HCT116 (cell line): ENCODE data around the gene GBX1. TPM values are rescaled to one million over a fixed set of nuclear protein-coding genes. Genes with fewer than 3 reads are reported as not detected.
A peak's percentile ranks its signal among the peaks of the same experiment; 100 is the strongest.

Experiments
- ATAC-seq: fragments of 200-7000 bp; cut with Tn5 transposase; 2 replicates; pipeline ENCODE4 v1.9.1; 2020; ENCODE audit warnings: mild to moderate bottlenecking, moderate library complexity
- BruUV-seq: library from RNA; stranded (reverse); fragments of 400-500 nt; replicated peaks from 2 replicates; lab custom pipeline; 2021; lab: Mats Ljungman, UMichigan
- CTCF ChIA-PET: fragments of 300-600 bp; sonication (Branson Sonifier 250); formaldehyde crosslinking; loops from one replicate; lab custom pipeline; 2021; ENCODE audit warnings: antibody characterized with exemption; lab: Charles Lee
- POLR2A ChIA-PET: fragments of 300-600, 350-600 bp; sonication (Branson Sonifier 250); formaldehyde crosslinking; loops from one replicate; lab custom pipeline; 2021; ENCODE audit warnings: antibody characterized with exemption; lab: Charles Lee
- RAD21 ChIA-PET, 2 experiments: fragments of 300-600 bp; sonication (Branson Sonifier 250); formaldehyde crosslinking; loops; one replicate each; lab custom pipeline; 2023; ENCODE audit warnings: low total read pairs in 2 of 2; ENCODE audit not compliant: uncharacterized antibody in 2 of 2, unreplicated experiment in 2 of 2, low non-redundant PET in 1 of 2; lab: Charles Lee
- DNase-seq: peaks from one replicate; pipeline ENCODE4 v3.0.0-alpha.2; 2010; ENCODE audit warnings: low read depth, low spot score
- H2AFZ ChIP-seq: fragments of 200-600 bp; shearing (Covaris generic), sonication (generic); 2 replicates; pipeline ENCODE4 v1.6.1; 2017; ENCODE audit warnings: low read depth, mixed run types, mixed read lengths, antibody characterized with exemption, low read length; ENCODE audit not compliant: poor library complexity, severe bottlenecking
- H3K27ac ChIP-seq: 2 replicates; pipeline ENCODE4 v1.5.1; 2012; ENCODE audit warnings: low read depth, low read length
- H3K27me3 ChIP-seq: fragments of 200-600 bp; sonication (generic); 2 replicates; pipeline ENCODE4 v1.6.1; 2016; ENCODE audit warnings: mixed run types, low read length, mixed read lengths; ENCODE audit not compliant: insufficient read depth
- H3K36me3 ChIP-seq, 2 experiments: fragments of 200-500 bp in 1 of 2; fragments of 200-600 bp in 1 of 2; sonication (Bioruptor generic) in 1 of 2; sonication (generic) in 1 of 2; 2 replicates each; pipeline versions ENCODE4 v1.5.1 to v1.6.1; 2014 to 2016; ENCODE audit warnings: low read length in 2 of 2, inconsistent platforms in 1 of 2, mixed read lengths in 1 of 2, mixed run types in 1 of 2; ENCODE audit not compliant: insufficient read depth in 2 of 2, control insufficient read depth in 1 of 2
- H3K4me1 ChIP-seq, 2 experiments: fragments of 200-600 bp in 1 of 2; sonication (generic) in 1 of 2; 2 replicates each; pipeline versions ENCODE4 v1.5.1 to v1.6.1; 2012 to 2017; ENCODE audit warnings: low read length in 2 of 2, inconsistent platforms in 1 of 2, mild to moderate bottlenecking in 1 of 2, mixed read lengths in 1 of 2, mixed run types in 1 of 2, moderate library complexity in 1 of 2; ENCODE audit not compliant: insufficient read depth in 2 of 2, control insufficient read depth in 1 of 2
- H3K4me2 ChIP-seq: fragments of 200-600 bp; sonication (generic); 2 replicates; pipeline ENCODE4 v1.6.1; 2017; ENCODE audit warnings: mixed run types, low read length, mixed read lengths
- H3K4me3 ChIP-seq, 2 experiments: fragments of 200-600 bp in 1 of 2; sonication (generic) in 1 of 2; replicated peaks in 1 of 2; 2 replicates each; pipeline ENCODE4 v1.5.1; 2011 to 2016; ENCODE audit warnings: low read length in 2 of 2, control low read depth in 1 of 2, low read depth in 1 of 2, mild to moderate bottlenecking in 1 of 2, mixed read lengths in 1 of 2, mixed run types in 1 of 2
- H3K79me2 ChIP-seq: fragments of 200-600 bp; sonication (generic); 2 replicates; pipeline ENCODE4 v1.6.1; 2017; ENCODE audit warnings: mild to moderate bottlenecking, mixed run types, low read length, moderate library complexity, mixed read lengths; ENCODE audit not compliant: insufficient read depth
- H3K9ac ChIP-seq: fragments of 200-600 bp; sonication (generic); 2 replicates; pipeline ENCODE4 v1.6.1; 2016; ENCODE audit warnings: low read length, mixed read lengths
- H3K9me2 ChIP-seq: fragments of 200-600 bp; sonication (generic), shearing (Covaris generic); 2 replicates; pipeline ENCODE4 v1.6.1; 2017; ENCODE audit warnings: mixed run types, mild to moderate bottlenecking, moderate library complexity; ENCODE audit not compliant: insufficient read depth
- H3K9me3 ChIP-seq, 2 experiments: fragments of 200-500 bp in 1 of 2; fragments of 200-600 bp in 1 of 2; sonication (Bioruptor generic) in 1 of 2; sonication (generic) in 1 of 2; 2 replicates each; pipeline ENCODE4 v1.6.1; 2014 to 2017; ENCODE audit warnings: low read length in 2 of 2, mixed read lengths in 2 of 2, inconsistent platforms in 1 of 2, low read depth in 1 of 2, mild to moderate bottlenecking in 1 of 2, mixed run types in 1 of 2, moderate library complexity in 1 of 2; ENCODE audit not compliant: control insufficient read depth in 1 of 2, insufficient read depth in 1 of 2
- H4K20me1 ChIP-seq: fragments of 200-600 bp; sonication (generic), shearing (Covaris generic); 2 replicates; pipeline ENCODE4 v1.6.1; 2017; ENCODE audit warnings: mixed run types, mild to moderate bottlenecking, moderate library complexity; ENCODE audit not compliant: insufficient read depth
- CBX3 ChIP-seq: IDR thresholded peaks from 2 replicates; pipeline ENCODE4 v1.6.1; 2012; ENCODE audit warnings: low read depth
- CEBPB ChIP-seq: IDR thresholded peaks from 2 replicates; pipeline ENCODE4 v1.6.1; 2012; ENCODE audit warnings: low read depth
- EZH2 ChIP-seq: fragments of 200-600 bp; sonication (generic); IDR thresholded peaks from 2 replicates; pipeline ENCODE4 v1.6.1; 2017; ENCODE audit warnings: antibody characterized with exemption, mixed run types
- EZH2phosphoT487 ChIP-seq: fragments of 200-600 bp; IDR thresholded peaks from 2 replicates; pipeline ENCODE4 v1.6.1; 2018; ENCODE audit warnings: antibody characterized with exemption, borderline replicate concordance
- FOSL1 ChIP-seq: IDR thresholded peaks from 2 replicates; pipeline ENCODE4 v1.6.1; 2012; ENCODE audit warnings: low read depth
- JUND ChIP-seq: IDR thresholded peaks from 2 replicates; pipeline ENCODE4 v1.6.1; 2012
- MAX ChIP-seq: IDR thresholded peaks from 2 replicates; pipeline ENCODE4 v1.6.1; 2012
- POLR2AphosphoS5 ChIP-seq: IDR thresholded peaks from 2 replicates; pipeline ENCODE4 v1.6.1; 2011; ENCODE audit warnings: mild to moderate bottlenecking, low read depth, low read length, moderate library complexity
- SIN3A ChIP-seq: IDR thresholded peaks from 2 replicates; pipeline ENCODE4 v1.6.1; 2012; ENCODE audit warnings: low read depth
- TCF7L2 ChIP-seq: IDR thresholded peaks from 2 replicates; pipeline ENCODE4 v1.7.0; 2011; ENCODE audit warnings: borderline replicate concordance, inconsistent platforms; ENCODE audit not compliant: insufficient read depth, insufficient read length; ENCODE audit errors: extremely low read depth
- YY1 ChIP-seq: IDR thresholded peaks from 2 replicates; pipeline ENCODE4 v1.6.1; 2011; ENCODE audit warnings: low read length, low read depth, moderate library complexity, mild to moderate bottlenecking; ENCODE audit not compliant: insufficient replicate concordance; ENCODE audit errors: extremely low read depth
- ZBTB33 ChIP-seq: IDR thresholded peaks from 2 replicates; pipeline ENCODE4 v1.6.1; 2011; ENCODE audit warnings: mild to moderate bottlenecking, low read length, moderate library complexity; ENCODE audit not compliant: insufficient replicate concordance; ENCODE audit errors: extremely low read depth
- intact Hi-C: fragments of 100-400 bp; cut with micrococcal nuclease; formaldehyde crosslinking; loops from 2 replicates; pipeline ENCODE4 v1.10.0; 2022
- total RNA-seq: library from RNA; stranded (reverse); gene quantifications from one replicate; pipeline ENCODE4 v1.2.1, GENCODE V29; 2021; ENCODE audit not compliant: unreplicated experiment
- TF ChIP-seq, protein P1 (sequence below), 3 experiments: fragments of 200-600 bp in 1 of 3; sonication (generic) in 1 of 3; IDR thresholded peaks in 2 of 3; conservative IDR thresholded peaks in 1 of 3; 2 replicates each; pipeline ENCODE4 v1.5.1; 2012 to 2017; ENCODE audit warnings: low read depth in 2 of 3, low read length in 2 of 3, antibody characterized with exemption in 1 of 3, borderline replicate concordance in 1 of 3, control low read depth in 1 of 3, mild to moderate bottlenecking in 1 of 3, mixed read lengths in 1 of 3, mixed run types in 1 of 3, moderate library complexity in 1 of 3; ENCODE audit not compliant: insufficient read depth in 1 of 3

GBX1 gene
- total RNA-seq, 1 experiment from 2014 or later, result 0.86 TPM

- Histone ChIP-seq H3K4me1 (no peaks in the 10 kb centered on the region), H4K20me1 (no peaks in the 10 kb centered on the region), H3K9ac (no peak overlapping the region), H3K4me3 (no peak overlapping the region), H3K27me3 (peaks cover 18% of the 10 kb centered on the region; the same call in 1 of the 2 replicates), H3K27ac (no peak overlapping the region), H3K4me2 (no peak overlapping the region), H3K36me3 (no peaks in the 10 kb centered on the region), H3K79me2 (no peaks in the 10 kb centered on the region), H2AFZ (no peak overlapping the region), H3K9me2 (no peaks in the 10 kb centered on the region), H3K9me3 (no peaks in the 10 kb centered on the region)
- RAD21 ChIA-PET, result no interaction called here
- POLR2A ChIA-PET, result no interaction called here
- BruUV-seq, result no TSS peak
- DNase-seq, result no peak
- CTCF ChIA-PET, result no interaction called here
- intact Hi-C loops, result no loop called here
- TF ChIP-seq ZBTB33 (no peak), MAX (no peak), EZH2 (no peak), TCF7L2 (no peak), EZH2phosphoT487 (no peak)
- ATAC-seq, result peak; percentile 43
These were observed 24.1 kb upstream of the GBX1 start for GRCh38 chr7:151191544-151191943.

DNA sequence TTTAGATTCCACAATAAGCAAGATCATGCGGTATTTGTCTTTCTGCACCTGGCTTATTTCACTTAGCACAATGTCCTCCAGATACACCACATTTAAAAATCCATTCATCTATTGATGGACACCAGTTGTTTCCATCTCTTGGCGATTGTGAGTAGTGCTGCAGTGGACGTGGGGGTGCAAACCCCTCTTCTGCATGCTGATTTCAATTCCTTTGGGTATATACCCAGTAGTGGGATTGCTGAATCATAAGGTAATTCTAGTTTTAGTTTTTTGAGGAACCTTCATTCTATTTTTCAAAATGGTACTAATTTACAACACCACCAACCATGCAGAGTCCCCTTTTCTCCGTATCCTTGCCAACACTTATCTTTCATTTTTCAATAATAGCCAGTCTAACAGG, 21.5 kb upstream of the GBX1 start:
- no peaks in the 10 kb centered on the region for H4K20me1 ChIP-seq
- no peaks in the 10 kb centered on the region; the same call in 1 of the 2 replicates for H3K27me3 ChIP-seq
- no peak overlapping the region for H3K9ac ChIP-seq
- H3K27ac ChIP-seq, result no peak overlapping the region
- H3K36me3 ChIP-seq, result no peaks in the 10 kb centered on the region
- intact Hi-C loops, result no loop called here
- H3K4me2 ChIP-seq, result no peak overlapping the region
- DNase-seq, result no peak
- H2AFZ ChIP-seq, result no peak overlapping the region
- RAD21 ChIA-PET, result no interaction called here
- H3K4me1 ChIP-seq, result no peaks in the 10 kb centered on the region
- POLR2A ChIA-PET, result no interaction called here
- no TSS peak for BruUV-seq
- H3K9me2 ChIP-seq, result no peaks in the 10 kb centered on the region
- H3K9me3 ChIP-seq, result no peaks in the 10 kb centered on the region
- no peaks in the 10 kb centered on the region for H3K79me2 ChIP-seq
- CTCF ChIA-PET, result no interaction called here
- no peak overlapping the region for H3K4me3 ChIP-seq
- no peak for ATAC-seq
- no peak for TF ChIP-seq POLR2AphosphoS5
- TF ChIP-seq, protein P1, sequence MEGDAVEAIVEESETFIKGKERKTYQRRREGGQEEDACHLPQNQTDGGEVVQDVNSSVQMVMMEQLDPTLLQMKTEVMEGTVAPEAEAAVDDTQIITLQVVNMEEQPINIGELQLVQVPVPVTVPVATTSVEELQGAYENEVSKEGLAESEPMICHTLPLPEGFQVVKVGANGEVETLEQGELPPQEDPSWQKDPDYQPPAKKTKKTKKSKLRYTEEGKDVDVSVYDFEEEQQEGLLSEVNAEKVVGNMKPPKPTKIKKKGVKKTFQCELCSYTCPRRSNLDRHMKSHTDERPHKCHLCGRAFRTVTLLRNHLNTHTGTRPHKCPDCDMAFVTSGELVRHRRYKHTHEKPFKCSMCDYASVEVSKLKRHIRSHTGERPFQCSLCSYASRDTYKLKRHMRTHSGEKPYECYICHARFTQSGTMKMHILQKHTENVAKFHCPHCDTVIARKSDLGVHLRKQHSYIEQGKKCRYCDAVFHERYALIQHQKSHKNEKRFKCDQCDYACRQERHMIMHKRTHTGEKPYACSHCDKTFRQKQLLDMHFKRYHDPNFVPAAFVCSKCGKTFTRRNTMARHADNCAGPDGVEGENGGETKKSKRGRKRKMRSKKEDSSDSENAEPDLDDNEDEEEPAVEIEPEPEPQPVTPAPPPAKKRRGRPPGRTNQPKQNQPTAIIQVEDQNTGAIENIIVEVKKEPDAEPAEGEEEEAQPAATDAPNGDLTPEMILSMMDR (IDR thresholded peaks at IDR 0.05 in 2 of 3, conservative IDR thresholded peaks at IDR 0.05 in 1 of 3; ENCODE audit: borderline replicate concordance in 1 of 3, insufficient read depth in 1 of 3, low read depth in 2 of 3, low read length in 2 of 3), result no peak
- no peak for TF ChIP-seq SIN3A
- no peak for TF ChIP-seq MAX
- no peak for TF ChIP-seq CEBPB
- no peak for TF ChIP-seq JUND
- no peak for TF ChIP-seq YY1
- no peak for TF ChIP-seq CBX3
- TF ChIP-seq EZH2phosphoT487, result no peak
- TF ChIP-seq FOSL1, result no peak
